WTC11 (cell line): ENCODE measurements around the gene PEAK1. TPM values are rescaled to one million over a fixed set of nuclear protein-coding genes. Genes with fewer than 3 reads are reported as not detected.

Experiments
- ATAC-seq: fragments of 200-7000 bp; cut with Tn5 transposase; 2 replicates; pipeline ENCODE4 v1.10.0; 2021; ENCODE audit warnings: mild to moderate bottlenecking, moderate library complexity
- CTCF ChIA-PET: fragments of 300-600 bp; sonication (Branson Sonifier 250); formaldehyde crosslinking; loops from one replicate; lab custom pipeline; 2021; ENCODE audit warnings: antibody characterized with exemption; lab: Charles Lee
- POLR2A ChIA-PET: fragments of 350-600 bp; sonication (Branson Sonifier 250); formaldehyde crosslinking; loops from one replicate; lab custom pipeline; 2021; ENCODE audit warnings: antibody characterized with exemption; lab: Charles Lee
- DNase-seq: peaks from one replicate; pipeline ENCODE4 v3.0.0; 2021; ENCODE audit warnings: low spot score
- H3K27ac Mint-ChIP-seq: 2 replicates; pipeline ENCODE4 v1.8.0; 2021; ENCODE audit warnings: mixed read lengths
- H3K27me3 Mint-ChIP-seq: 2 replicates; pipeline ENCODE4 v1.8.0; 2021; ENCODE audit warnings: low read depth, mild to moderate bottlenecking, moderate library complexity, mixed read lengths
- H3K36me3 Mint-ChIP-seq: 2 replicates; pipeline ENCODE4 v1.8.0; 2021; ENCODE audit warnings: mixed read lengths
- H3K4me1 Mint-ChIP-seq: 2 replicates; pipeline ENCODE4 v1.8.0; 2022; ENCODE audit warnings: mixed read lengths
- H3K4me3 Mint-ChIP-seq: 2 replicates; pipeline ENCODE4 v1.8.0; 2021; ENCODE audit warnings: mild to moderate bottlenecking, moderate library complexity, mixed read lengths
- H3K9me3 Mint-ChIP-seq: 2 replicates; pipeline ENCODE4 v1.8.0; 2021; ENCODE audit warnings: mixed read lengths
- ATF1 ChIP-seq: sonication (generic); formaldehyde crosslinking; IDR thresholded peaks from 2 replicates; pipeline ENCODE4 v1.8.1; 2023; ENCODE audit warnings: mild to moderate bottlenecking, moderate library complexity, missing genetic modification reagents
- CBFB ChIP-seq: sonication (generic); formaldehyde crosslinking; IDR thresholded peaks from 2 replicates; pipeline ENCODE4 v1.8.1; 2022; ENCODE audit warnings: mild to moderate bottlenecking, low read depth, missing genetic modification reagents
- CREB1 ChIP-seq: sonication (generic); formaldehyde crosslinking; IDR thresholded peaks from 2 replicates; pipeline ENCODE4 v1.8.0; 2023; ENCODE audit warnings: mild to moderate bottlenecking, missing genetic modification reagents
- E2F1 ChIP-seq: sonication (generic); formaldehyde crosslinking; IDR thresholded peaks from 2 replicates; pipeline ENCODE4 v1.8.0; 2022; ENCODE audit warnings: mild to moderate bottlenecking, missing genetic modification reagents
- E2F5 ChIP-seq: sonication (generic); formaldehyde crosslinking; IDR thresholded peaks from 2 replicates; pipeline ENCODE4 v1.8.1; 2022; ENCODE audit warnings: mild to moderate bottlenecking, moderate library complexity, missing genetic modification reagents
- ESRRA ChIP-seq: sonication (generic); formaldehyde crosslinking; IDR thresholded peaks from 2 replicates; pipeline ENCODE4 v1.8.1; 2022; ENCODE audit warnings: mild to moderate bottlenecking, missing genetic modification reagents, borderline replicate concordance
- FOXK1 ChIP-seq: sonication (generic); formaldehyde crosslinking; IDR thresholded peaks from 2 replicates; pipeline ENCODE4 v1.8.0; 2022; ENCODE audit warnings: mild to moderate bottlenecking, moderate library complexity, missing genetic modification reagents
- FOXP1 ChIP-seq: sonication (generic); formaldehyde crosslinking; IDR thresholded peaks from 2 replicates; pipeline ENCODE4 v1.8.0; 2022; ENCODE audit warnings: missing genetic modification reagents, mild to moderate bottlenecking, moderate library complexity, borderline replicate concordance
- GABPB1 ChIP-seq: sonication (generic); formaldehyde crosslinking; IDR thresholded peaks from 2 replicates; pipeline ENCODE4 v1.8.1; 2023; ENCODE audit warnings: mild to moderate bottlenecking, missing genetic modification reagents
- IRF1 ChIP-seq: sonication (generic); formaldehyde crosslinking; IDR thresholded peaks from 2 replicates; pipeline ENCODE4 v1.8.0; 2023; ENCODE audit warnings: missing genetic modification reagents
- MAX ChIP-seq: sonication (generic); formaldehyde crosslinking; IDR thresholded peaks from 2 replicates; pipeline ENCODE4 v1.8.0; 2022; ENCODE audit warnings: mild to moderate bottlenecking, missing genetic modification reagents
- MXD4 ChIP-seq: fragments of 250-450 bp; sonication (Bioruptor Pico); IDR thresholded peaks from 2 replicates; pipeline ENCODE4 v1.8.0; 2021; ENCODE audit warnings: mild to moderate bottlenecking, moderate library complexity, borderline replicate concordance
- NR2C2 ChIP-seq: sonication (generic); formaldehyde crosslinking; IDR thresholded peaks from 2 replicates; pipeline ENCODE4 v1.8.0; 2022; ENCODE audit warnings: mild to moderate bottlenecking, missing genetic modification reagents
- PRDM15 ChIP-seq: sonication (generic); formaldehyde crosslinking; IDR thresholded peaks from 2 replicates; pipeline ENCODE4 v1.8.0; 2022; ENCODE audit warnings: missing genetic modification reagents
- PRRX2 ChIP-seq: fragments of 250-450 bp; sonication (Bioruptor Pico); IDR thresholded peaks from 2 replicates; pipeline ENCODE4 v1.8.0; 2021; ENCODE audit warnings: mild to moderate bottlenecking
- RELA ChIP-seq: sonication (generic); formaldehyde crosslinking; IDR thresholded peaks from 2 replicates; pipeline ENCODE4 v1.8.1; 2022; ENCODE audit warnings: missing genetic modification reagents, mild to moderate bottlenecking, borderline replicate concordance
- TCF7 ChIP-seq: sonication (generic); formaldehyde crosslinking; IDR thresholded peaks from 2 replicates; pipeline ENCODE4 v1.8.0; 2022; ENCODE audit warnings: mild to moderate bottlenecking, low read depth, missing genetic modification reagents, moderate library complexity
- TEAD1 ChIP-seq: sonication (generic); formaldehyde crosslinking; IDR thresholded peaks from 2 replicates; pipeline ENCODE4 v1.8.0; 2022; ENCODE audit warnings: mild to moderate bottlenecking, missing genetic modification reagents
- USF2 ChIP-seq: sonication (generic); formaldehyde crosslinking; IDR thresholded peaks from 2 replicates; pipeline ENCODE4 v1.8.1; 2023; ENCODE audit warnings: mild to moderate bottlenecking, missing genetic modification reagents, moderate library complexity
- ZMAT4 ChIP-seq: fragments of 250-450 bp; sonication (Bioruptor Pico); IDR thresholded peaks from 2 replicates; pipeline ENCODE4 v1.9.0; 2021; ENCODE audit warnings: mild to moderate bottlenecking
- ZNF281 ChIP-seq: sonication (generic); formaldehyde crosslinking; IDR thresholded peaks from 2 replicates; pipeline ENCODE4 v1.8.0; 2023; ENCODE audit warnings: mild to moderate bottlenecking, missing genetic modification reagents
- ZNF423 ChIP-seq: fragments of 250-450 bp; sonication (Bioruptor Pico); IDR thresholded peaks from 2 replicates; pipeline ENCODE4 v2.1.2; 2022; ENCODE audit warnings: mild to moderate bottlenecking, moderate library complexity
- total RNA-seq: library from RNA; stranded (reverse); gene quantifications from 3 replicates; pipeline ENCODE4 v1.2.3, GENCODE V29; 2021
- TF ChIP-seq, protein P1 (sequence below): sonication (generic); formaldehyde crosslinking; IDR thresholded peaks from 2 replicates; pipeline ENCODE4 v1.8.1; 2022; ENCODE audit warnings: low read depth, mild to moderate bottlenecking, moderate library complexity, missing genetic modification reagents, borderline replicate concordance

Gene PEAK1
- total RNA-seq, 1 experiment from 2014 or later: 49.0 TPM

DNA sequence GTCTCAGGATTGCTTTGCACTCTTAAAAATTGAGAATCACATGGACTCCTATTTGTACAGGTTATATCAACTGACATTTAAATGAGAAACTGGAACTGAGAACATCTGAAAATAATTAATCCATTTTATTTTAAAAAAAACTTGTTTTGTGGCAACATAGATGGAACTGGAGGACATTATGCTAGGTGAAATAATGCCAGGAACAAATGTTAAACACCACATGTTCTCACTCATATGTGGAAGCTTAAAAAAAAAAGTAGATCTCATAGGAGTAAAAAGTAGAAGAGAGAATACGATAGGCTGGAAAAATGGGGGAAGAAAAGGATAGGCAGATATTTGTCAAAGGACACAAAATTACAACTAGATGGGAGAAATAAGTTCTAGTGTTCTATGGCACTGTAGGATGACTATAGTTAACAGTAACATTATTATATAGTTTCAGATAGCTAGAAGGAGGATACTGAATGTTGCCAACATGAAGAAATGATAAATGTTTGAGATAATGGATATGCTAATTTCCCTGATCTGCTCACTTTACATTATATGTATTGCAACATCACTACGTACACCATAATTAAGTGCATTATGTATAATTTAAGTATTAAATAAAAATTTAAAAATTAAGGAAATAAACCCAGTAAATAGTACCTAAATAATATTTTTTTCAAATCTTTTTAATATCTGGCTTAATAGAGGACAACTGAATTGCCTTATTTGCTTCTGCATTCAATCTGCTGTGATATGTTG is 248.5 kb downstream of the PEAK1 start:
- H3K36me3 Mint-ChIP-seq: no peaks in the 10 kb centered on the region
- no peaks in the 10 kb centered on the region for H3K27me3 Mint-ChIP-seq
- CTCF ChIA-PET: interaction anchor here (1.3 kb wide), 1 partner anchor 51 kb away, joined by 4 read pairs; no protein-coding TSS in a partner anchor
- no peak for ATAC-seq
- DNase-seq: no peak
- peaks cover 9% of the 10 kb centered on the region for H3K4me1 Mint-ChIP-seq
- H3K27ac Mint-ChIP-seq: no peak overlapping the region
- TF ChIP-seq FOXP1 (CRISPR knock-in tag): no peak
- TF ChIP-seq, protein P1, sequence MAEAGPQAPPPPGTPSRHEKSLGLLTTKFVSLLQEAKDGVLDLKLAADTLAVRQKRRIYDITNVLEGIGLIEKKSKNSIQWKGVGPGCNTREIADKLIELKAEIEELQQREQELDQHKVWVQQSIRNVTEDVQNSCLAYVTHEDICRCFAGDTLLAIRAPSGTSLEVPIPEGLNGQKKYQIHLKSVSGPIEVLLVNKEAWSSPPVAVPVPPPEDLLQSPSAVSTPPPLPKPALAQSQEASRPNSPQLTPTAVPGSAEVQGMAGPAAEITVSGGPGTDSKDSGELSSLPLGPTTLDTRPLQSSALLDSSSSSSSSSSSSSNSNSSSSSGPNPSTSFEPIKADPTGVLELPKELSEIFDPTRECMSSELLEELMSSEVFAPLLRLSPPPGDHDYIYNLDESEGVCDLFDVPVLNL (CRISPR knock-in tag): no peak
- TF ChIP-seq CREB1: no peak
- TF ChIP-seq PRDM15 (CRISPR knock-in tag): no peak
- no peak for TF ChIP-seq PRRX2
- no peak for TF ChIP-seq USF2 (CRISPR knock-in tag)
- TF ChIP-seq ATF1 (CRISPR knock-in tag): no peak
- TF ChIP-seq MXD4 (CRISPR knock-in tag): no peak
- TF ChIP-seq MAX (CRISPR knock-in tag): no peak
- TF ChIP-seq IRF1: no peak
- TF ChIP-seq FOXK1 (CRISPR knock-in tag): no peak
- no peak for TF ChIP-seq E2F5 (CRISPR knock-in tag)
- TF ChIP-seq NR2C2 (CRISPR knock-in tag): no peak
- TF ChIP-seq E2F1 (CRISPR knock-in tag): no peak
- TF ChIP-seq, all 79 proteins: peak for 0
- POLR2A ChIA-PET: no interaction called here
- no peak overlapping the region for H3K4me3 Mint-ChIP-seq
- H3K9me3 Mint-ChIP-seq: no peaks in the 10 kb centered on the region

- CTCF ChIA-PET: interaction anchor here (1.9 kb wide), 1 partner anchor 375 kb away, joined by 4 read pairs; no protein-coding TSS in a partner anchor
- H3K27ac Mint-ChIP-seq: peak overlapping the region; percentile 73; the same call in 1 of the 2 replicates
- no peaks in the 10 kb centered on the region for H3K9me3 Mint-ChIP-seq
- H3K27me3 Mint-ChIP-seq: no peaks in the 10 kb centered on the region
- POLR2A ChIA-PET: no interaction called here
- ATAC-seq: no peak
- DNase-seq: no peak
- H3K4me3 Mint-ChIP-seq: no peak overlapping the region
- H3K36me3 Mint-ChIP-seq: no peaks in the 10 kb centered on the region
- peaks cover 22% of the 10 kb centered on the region for H3K4me1 Mint-ChIP-seq
- no peak for TF ChIP-seq ZNF423 (CRISPR knock-in tag)
- no peak for TF ChIP-seq ESRRA
- no peak for TF ChIP-seq ZMAT4 (CRISPR knock-in tag)
- TF ChIP-seq RELA (CRISPR knock-in tag): no peak
- no peak for TF ChIP-seq MXD4 (CRISPR knock-in tag)
- TF ChIP-seq TCF7 (CRISPR knock-in tag): no peak
- TF ChIP-seq PRRX2: no peak
- no peak for TF ChIP-seq TEAD1
- TF ChIP-seq GABPB1 (CRISPR knock-in tag): no peak
- TF ChIP-seq ZNF281: no peak
- TF ChIP-seq CBFB: no peak
These were observed 251.3 kb downstream of the PEAK1 start for GRCh38 chr15:77168616-77169015.
